OCI-M1 (cell line): Measurements from ENCODE around the gene MAB21L1.

ENCODE experiments used
- DNase-seq: peaks from one replicate; lab custom pipeline; 2025; lab: John Stamatoyannopoulos, UW

MAB21L1 gene

DNA sequence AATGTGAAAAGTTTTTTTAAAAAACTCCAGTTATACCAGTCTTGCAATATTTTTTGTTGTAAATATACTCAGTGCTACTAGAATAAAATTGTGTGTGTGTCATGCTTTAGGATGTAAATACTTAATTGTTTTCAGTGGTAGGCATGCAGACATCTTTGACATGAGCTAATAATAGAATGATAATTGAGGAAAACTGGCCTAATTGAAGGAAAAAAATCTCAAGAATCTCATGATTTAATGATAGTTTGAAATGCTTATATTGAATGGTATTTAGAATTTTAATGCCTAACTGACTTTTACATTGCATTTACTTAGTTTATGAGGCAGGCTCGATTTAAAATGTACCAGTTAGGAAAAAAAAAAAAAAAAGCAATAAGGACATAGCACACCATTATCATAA, 3.2 kb upstream of the MAB21L1 start:
- no peak for DNase-seq

DNA sequence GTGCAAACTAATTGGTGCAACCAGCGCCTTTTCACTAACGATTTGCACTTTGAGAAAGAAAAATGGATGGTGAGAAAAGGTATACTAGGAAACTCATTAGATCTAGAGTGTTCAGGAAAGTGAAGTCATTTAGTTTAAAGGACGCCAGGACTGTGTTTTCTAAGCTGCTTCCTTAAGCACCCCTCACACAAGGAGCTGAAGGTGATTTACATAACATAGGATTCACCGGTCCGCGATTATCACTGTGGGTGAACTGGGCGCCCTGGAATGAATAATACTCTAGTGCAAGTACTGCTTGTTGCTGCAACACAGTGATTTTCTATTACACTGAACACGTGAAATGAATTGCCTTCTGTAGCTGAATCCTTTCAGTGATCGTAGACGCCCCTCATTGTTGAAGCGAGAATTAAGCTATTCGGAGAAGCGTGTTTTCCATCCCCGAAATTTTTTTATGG, 2.6 kb upstream of the MAB21L1 start:
- DNase-seq = no peak

- no peak for DNase-seq
Observed at GRCh38 chr13:35478271-35479037, 2.0 kb upstream of the MAB21L1 start.

DNA sequence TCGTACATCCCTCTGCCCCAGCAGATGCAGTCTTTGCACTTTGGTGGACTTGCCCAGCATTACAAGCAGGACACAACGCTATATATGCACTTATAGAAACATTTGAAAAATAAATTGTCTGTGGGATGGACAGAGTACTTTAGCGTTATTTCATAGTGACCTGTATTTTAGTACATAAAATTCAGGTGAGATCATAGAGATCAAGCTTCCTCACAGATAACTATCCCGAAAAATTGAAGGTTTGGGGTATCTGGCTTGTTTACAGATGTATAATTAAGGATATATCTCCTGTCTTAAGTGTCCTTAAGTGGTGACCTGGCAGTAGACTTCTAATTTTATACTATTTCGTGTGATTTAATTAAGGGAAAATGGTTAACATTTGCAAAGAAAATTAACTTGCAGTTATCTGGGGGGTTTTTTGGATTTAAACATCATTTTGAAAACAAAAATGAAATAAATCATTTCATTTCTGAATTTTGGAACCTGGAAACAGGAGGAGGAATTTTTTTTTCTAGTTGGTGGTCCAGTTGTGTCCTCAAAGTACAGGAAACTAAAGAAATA, 977 bp upstream of the MAB21L1 start:
- no peak for DNase-seq

DNA sequence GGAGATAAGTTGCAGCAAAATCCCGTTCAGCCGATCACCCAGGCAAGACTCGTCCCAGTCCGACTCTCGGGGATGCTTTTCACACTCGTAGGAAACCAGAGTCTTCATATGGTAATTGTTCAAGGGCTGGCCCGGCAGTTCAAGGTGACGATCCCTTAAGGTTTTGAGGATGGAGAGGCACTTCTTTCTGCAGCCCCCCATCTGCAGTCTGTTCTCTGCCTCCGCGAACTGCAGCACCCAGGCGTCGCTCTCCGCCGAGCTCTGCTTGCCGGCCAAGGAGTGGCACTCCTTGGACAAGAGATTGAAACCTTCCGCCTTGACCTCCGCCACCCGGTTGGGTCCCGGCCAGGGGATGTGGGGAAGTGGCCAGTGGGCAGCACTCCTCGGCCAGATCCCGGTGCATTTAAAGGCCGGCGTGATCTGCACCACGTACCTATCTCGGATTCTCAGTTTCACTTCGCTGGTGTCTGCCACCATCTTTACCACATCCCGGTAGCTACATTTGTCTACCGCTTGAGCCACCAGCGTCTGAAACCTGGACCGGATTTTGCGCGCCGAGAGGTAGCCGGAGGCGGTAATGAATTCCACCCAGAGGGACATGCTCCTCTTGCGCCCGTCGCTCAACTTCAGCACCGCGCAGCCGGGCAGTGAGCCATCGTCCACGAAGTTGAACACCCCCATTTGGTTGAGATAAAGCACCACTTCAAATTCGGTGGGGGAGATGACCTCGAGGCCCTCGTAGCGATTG, 1.1 kb downstream of the MAB21L1 start:
- DNase-seq = peak; percentile 44

- DNase-seq = no peak
Observed at GRCh38 chr13:35474496-35475211, 1.8 kb downstream of the MAB21L1 start.

- DNase-seq = no peak
Observed at GRCh38 chr13:35473802-35474201, 2.7 kb downstream of the MAB21L1 start.

DNA sequence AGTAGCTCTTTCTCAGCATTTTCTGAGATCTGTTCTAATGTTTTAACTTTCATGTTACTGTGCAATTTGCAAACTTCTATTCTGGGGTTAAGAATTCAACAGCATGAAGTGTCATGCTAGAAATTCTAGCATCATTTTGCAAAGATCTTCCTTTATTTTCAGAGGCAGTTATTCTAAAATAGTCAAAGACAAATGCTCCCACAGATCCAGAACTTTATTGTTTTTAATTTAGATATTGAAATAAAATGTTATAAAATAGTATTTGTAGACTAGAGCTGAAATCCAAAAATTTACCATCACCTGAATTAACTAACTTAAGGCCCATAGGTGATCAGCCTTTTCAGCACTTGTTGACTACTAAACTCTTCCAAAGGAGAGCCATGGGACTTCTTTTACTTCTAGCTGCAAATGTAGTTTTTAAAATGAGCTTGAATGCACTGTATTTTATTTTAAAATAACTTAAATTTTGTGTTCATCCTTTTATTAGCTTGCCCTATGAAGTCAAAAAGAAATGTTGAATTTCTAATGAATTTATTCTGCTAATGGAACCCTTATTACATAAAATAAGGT, 3.2 kb downstream of the MAB21L1 start:
- DNase-seq = no peak

- DNase-seq = no peak
Observed at GRCh38 chr13:35472323-35472881, 4.1 kb downstream of the MAB21L1 start.

DNA sequence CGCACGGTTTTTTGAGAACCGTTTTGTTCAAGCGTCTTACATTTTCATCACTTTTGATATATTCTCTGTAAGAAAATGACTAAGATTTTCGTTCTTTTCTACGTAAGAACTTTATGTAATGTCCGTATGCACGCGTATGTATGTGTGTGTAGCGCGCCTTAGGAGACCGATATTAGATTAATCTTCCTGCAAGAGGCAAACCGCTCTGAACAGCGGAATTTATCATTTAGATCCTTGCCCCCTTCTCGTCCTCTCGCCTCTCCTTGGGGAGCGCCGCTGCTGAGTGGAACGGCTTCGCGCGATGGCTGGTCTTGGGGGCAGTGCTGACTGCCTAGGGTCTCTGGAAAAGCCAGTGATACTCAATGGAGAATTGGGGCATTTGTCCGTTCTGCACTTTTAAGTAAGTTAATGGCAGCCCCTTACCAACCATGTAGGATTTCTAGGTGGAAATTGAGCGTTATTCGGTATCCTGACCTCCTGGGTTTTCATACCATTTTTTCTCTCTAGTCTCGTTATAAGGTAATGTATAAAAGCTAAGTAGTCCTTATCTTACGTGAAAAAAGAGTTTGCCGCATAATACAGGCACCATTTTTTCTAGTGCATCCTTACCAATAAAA, 4.7 kb downstream of the MAB21L1 start:
- DNase-seq = no peak

DNA sequence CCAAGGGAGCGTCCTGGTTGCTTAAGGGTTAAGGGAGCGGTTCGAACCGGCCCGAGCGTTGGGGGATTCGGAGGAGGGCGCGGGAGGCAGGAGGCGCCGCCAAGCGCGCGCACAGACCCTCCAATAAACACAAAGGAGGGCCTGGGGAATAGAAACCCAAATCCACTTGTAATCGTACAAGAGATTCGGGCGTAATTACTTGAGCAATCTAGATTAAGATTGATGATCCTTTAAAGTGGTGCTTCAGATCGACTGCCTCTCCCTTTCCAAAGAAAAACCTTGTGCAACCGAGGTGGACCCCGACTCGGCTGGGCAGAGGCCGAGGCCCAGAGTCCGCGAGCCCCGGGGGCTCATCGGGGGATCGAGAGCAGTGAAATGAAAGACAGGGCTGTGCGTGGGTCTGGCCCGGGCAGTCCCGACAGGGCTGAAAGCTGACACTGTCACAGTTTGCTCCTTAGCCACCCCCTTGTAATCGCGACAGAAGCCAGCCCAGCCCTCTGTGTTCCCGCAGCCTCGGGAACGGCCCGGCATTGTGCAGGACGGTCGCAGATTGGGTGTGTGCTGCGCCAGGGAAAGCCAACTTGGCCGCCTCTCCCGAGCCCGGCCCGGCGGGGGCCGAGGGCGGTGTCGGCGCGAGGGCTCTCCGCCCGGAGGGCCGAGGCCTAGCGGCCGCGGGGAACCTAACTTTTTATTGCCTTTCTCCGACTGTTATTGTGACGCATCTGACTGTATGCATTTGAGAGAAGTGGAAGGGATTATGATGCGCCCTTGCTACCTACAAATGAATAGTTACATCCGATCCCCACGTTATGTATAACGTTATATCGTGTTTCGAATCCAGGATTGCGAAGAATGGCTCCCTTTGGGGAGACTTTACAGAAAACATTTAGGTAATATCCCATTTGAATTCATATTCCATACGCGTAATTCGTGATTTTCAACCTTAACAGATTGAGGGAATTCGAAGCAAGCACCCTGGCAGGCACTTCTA, 5.5 kb downstream of the MAB21L1 start:
- no peak for DNase-seq

GRCh38 chr13:35469806-35470525, 6.5 kb downstream of the MAB21L1 start:
- no peak for DNase-seq

- no peak for DNase-seq
Observed at GRCh38 chr13:35468195-35468594, 8.3 kb downstream of the MAB21L1 start.

DNA sequence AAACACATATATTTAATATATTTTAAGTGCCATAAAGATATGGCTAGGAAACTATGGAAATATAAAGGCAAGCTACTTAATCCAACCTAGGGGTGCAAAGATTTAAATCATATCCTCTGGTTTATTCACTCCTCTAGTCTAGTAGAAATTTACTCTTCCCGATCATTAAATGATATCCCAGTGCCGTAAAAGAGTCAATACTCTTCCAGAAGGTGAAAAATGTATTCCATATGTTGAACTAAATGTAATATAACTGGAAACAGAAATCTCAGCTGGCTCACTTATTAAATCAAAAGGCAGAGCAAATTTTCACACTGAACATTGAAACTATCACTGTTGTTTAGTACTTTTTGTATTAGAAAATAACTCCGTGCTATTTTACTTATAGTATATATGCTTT, 11.1 kb downstream of the MAB21L1 start:
- no peak for DNase-seq

GRCh38 chr13:35460061-35460460, 16.4 kb downstream of the MAB21L1 start:
- DNase-seq = peak; percentile 42

DNA sequence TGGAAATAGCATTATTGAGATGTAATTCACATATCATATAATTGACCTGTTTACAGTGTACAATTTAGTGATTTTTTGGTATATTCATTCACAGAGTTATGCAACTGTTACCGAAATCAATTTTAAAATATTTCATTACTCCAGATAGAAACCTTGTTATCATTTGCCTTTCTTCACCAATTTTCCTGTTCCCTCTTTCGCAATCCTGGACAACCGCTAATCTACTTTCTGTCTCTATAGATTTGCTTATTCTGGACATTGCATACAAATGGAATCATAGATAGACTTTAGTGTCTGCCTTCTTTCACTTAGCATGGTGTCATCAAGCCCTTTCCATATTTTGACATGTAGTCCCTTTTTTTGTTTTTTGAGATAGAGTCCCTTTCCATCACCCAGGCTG, 19.2 kb downstream of the MAB21L1 start:
- DNase-seq = no peak

DNA sequence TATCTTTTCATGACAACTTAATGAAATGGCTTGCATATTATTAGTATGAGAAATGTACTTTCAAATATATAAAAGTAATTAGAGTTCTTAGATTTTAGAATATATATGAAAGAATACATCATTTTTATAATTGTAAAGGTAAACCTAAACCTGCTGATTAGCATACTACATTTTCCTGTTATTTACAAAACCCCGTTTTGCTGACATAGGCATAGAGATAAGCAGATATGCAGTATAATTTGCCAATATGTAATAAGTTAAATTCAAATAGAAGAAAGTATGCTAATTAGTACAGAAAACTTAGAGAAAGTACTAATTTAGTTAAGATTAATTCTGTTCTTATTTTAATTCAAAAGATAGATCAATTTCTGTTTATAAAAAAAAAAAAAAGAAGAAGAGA, 21.5 kb downstream of the MAB21L1 start:
- no peak for DNase-seq

DNA sequence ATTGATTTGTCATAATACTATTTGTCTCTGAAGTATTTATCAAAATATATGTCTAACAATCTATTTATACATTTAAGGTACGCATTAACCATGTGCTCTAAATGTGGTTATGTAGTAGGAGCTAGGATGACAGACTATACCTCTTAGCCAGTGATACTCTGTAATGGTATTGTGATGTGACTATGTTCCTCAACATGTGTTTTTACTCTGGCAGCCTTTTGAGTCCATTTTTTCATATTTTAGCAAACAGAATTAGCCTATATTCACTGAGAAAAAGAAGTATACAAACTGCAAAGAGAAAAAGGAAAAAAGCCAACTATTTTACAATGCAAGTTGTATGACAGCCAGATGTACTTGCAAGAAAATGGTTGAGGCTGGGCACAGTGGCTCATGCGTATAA, 26.7 kb downstream of the MAB21L1 start:
- no peak for DNase-seq

DNA sequence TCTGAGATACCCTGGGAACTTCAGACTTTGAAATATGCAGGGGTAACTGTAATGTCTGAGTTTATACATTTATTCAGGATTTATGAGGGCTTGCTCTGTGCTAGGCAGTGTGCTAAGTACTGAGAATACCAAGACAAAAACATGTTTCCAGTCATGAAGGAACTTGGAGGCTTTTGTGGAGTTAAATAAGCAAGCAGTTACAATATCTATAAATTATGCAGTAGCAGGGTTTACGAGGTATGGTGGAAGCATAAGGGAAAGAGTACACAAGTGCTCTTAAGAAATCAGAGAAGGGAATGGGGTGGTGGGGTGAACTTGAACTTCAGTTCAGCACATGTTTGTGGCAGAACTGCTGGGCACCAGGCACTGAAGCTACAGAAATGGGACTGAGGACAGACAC, 28.0 kb downstream of the MAB21L1 start:
- DNase-seq = no peak
